BJ (cell line): ENCODE data around the gene KLHL30. TPM values are rescaled to one million over a fixed set of nuclear protein-coding genes. Genes with fewer than 3 reads are reported as not detected.
"Not testable (repeated sequence)": the region's sequence is repeated elsewhere in the genome, so short reads cannot be mapped to it uniquely, and the experiment has no call there.

ENCODE experiments used
- CTCF ChIA-PET: fragments of 350-600 bp; formaldehyde crosslinking; extraction: SDS; loops from one replicate; lab custom pipeline; 2021; ENCODE audit warnings: antibody characterized with exemption, inconsistent platforms; lab: Yijun Ruan, JAX
- POLR2A ChIA-PET: fragments of 300-600 bp; sonication (Branson Sonifier 250); formaldehyde crosslinking; extraction: SDS; loops from one replicate; lab custom pipeline; 2021; ENCODE audit warnings: antibody characterized with exemption; lab: Charles Lee
- DNase-seq: peaks from one replicate; pipeline ENCODE4 v3.0.0-alpha.2; 2011; ENCODE audit warnings: low read depth
- H3K27me3 ChIP-seq: 2 replicates; pipeline ENCODE4 v1.6.0; 2011; ENCODE audit warnings: low read length; ENCODE audit not compliant: control insufficient read depth, insufficient read depth
- H3K36me3 ChIP-seq: 2 replicates; pipeline ENCODE4 v1.5.1; 2011; ENCODE audit warnings: low read length; ENCODE audit not compliant: control insufficient read depth, insufficient read depth
- H3K4me3 ChIP-seq: 2 replicates; pipeline ENCODE4 v1.5.1; 2011; ENCODE audit warnings: low read depth, mild to moderate bottlenecking, control low read depth, low read length
- CTCF ChIP-seq: IDR thresholded peaks from 2 replicates; pipeline ENCODE4 v1.5.1; 2011; ENCODE audit warnings: low read depth, mild to moderate bottlenecking, control low read depth, inconsistent platforms, low read length, moderate library complexity; ENCODE audit not compliant: insufficient read depth
- polyA plus RNA-seq: library from polyadenylated mRNA; depleted of rRNA; stranded (reverse); fragments of >200 nt; gene quantifications from 2 replicates; pipeline ENCODE4 v1.2.3, GENCODE V29; 2011

The KLHL30 gene
- polyA plus RNA-seq, 1 experiment = 0.58 TPM

DNA sequence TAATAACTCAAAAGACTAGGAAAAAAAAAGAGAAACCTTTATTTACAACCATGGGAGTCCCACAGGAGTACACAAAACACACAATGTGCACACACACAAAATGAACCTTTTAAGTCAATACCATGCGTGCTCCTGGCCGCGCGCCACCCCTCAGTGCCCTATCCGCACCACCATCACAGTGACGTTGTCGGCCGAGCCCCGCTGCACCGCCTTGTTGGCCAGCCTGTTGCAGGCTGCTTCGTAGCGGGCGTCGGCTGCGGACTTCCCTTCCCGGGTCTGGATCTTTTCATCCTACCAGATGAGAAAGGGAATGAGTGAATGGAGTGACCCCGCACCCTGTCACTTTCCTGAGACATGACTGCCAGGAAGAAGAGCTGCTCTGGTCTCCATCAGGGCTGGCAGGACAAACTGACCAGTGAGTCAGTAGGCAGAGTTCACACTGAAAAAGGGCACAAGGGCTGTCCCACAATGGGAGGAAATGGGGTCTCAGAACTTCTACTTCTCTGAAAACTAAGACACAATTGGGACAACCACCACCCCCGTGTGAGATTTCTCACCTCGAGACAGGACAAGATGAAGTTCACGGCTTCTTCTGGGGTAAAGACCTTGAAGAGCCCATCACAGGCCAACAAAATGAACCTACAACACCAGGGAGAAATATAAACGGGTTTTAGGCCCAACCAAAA, 32.1 kb downstream of the KLHL30 start:
- TF ChIP-seq CTCF = no peak
- Histone ChIP-seq H3K27me3 (no peaks in the 10 kb centered on the region), H3K4me3 (no peak overlapping the region), H3K36me3 (peaks cover 25% of the 10 kb centered on the region)
- DNase-seq = no peak
- CTCF ChIA-PET = interaction anchor here (1.0 kb wide), 1 partner anchor 93 kb away, joined by 3 read pairs; no protein-coding TSS in a partner anchor
- POLR2A ChIA-PET = interaction anchor here (1.5 kb wide), 1 partner anchor 32 kb away, joined by 4 read pairs; no protein-coding TSS in a partner anchor

- CTCF ChIA-PET, DNase-seq, H3K27me3 ChIP-seq, H3K4me3 ChIP-seq, POLR2A ChIA-PET: not testable (repeated sequence)
- peaks cover 25% of the 10 kb centered on the region for H3K36me3 ChIP-seq
These were observed 32.6 kb downstream of the KLHL30 start for GRCh38 chr2:238171072-238171431.

DNA sequence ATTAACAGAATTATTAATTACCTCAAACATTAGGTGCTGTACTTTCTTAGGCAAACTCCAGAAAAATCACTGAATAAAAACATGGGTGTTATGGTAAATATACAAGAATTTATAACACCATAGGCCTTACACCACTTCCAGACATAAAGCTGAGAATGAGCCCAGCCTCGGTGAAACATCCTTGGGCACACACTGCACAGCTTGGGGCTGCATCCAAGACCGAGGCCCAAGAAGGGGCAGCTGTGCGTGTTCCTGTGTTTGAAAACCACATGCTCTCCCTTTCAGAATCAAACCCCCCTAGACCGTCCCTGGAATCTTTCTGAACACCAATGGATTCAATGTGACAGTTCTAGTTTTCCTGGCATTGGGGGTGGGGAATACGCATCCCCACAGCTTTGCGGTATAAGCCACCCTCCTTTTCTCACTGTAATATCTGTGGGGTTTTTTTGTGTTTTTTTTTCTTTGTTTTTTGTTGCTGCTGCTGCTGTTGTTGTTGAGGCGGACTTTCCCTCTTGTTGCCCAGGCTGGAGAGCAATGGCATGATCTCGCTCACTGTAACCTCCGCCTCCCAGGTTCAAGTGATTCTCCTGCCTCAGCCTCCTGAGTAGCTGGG, 33.2 kb downstream of the KLHL30 start:
- peaks cover 22% of the 10 kb centered on the region for H3K36me3 ChIP-seq
- no peak for TF ChIP-seq CTCF
- H3K27me3 ChIP-seq = no peaks in the 10 kb centered on the region
- CTCF ChIA-PET = no interaction called here
- POLR2A ChIA-PET = no interaction called here
- no peak overlapping the region for H3K4me3 ChIP-seq
- DNase-seq = no peak

- POLR2A ChIA-PET = no interaction called here
- H3K27me3 ChIP-seq = no peaks in the 10 kb centered on the region
- peaks cover 19% of the 10 kb centered on the region for H3K36me3 ChIP-seq
- no peak for DNase-seq
- TF ChIP-seq CTCF = no peak
- H3K4me3 ChIP-seq = no peak overlapping the region
- CTCF ChIA-PET = no interaction called here
These were observed 34.0 kb downstream of the KLHL30 start for GRCh38 chr2:238172439-238172838.

DNA sequence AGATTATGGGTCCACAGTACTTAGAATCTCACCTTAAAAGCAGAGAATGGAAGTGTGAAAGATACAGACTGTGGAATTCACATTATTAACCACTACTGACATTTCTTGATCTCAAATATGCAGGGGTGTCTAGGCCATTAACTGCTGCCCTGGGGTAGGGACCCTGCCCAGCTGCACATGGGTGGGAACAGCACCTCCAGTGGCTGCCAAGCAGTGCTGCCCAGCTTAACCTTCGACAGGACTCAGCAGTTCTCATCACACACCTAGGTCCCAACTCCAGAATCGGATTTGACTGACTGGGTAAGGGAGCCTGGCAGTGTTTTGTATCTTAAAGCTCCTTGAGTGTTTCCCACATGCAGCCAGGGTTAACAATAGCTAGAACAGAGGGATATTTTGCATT, 35.2 kb downstream of the KLHL30 start:
- Histone ChIP-seq H3K4me3 (no peak overlapping the region), H3K36me3 (peaks cover 18% of the 10 kb centered on the region), H3K27me3 (no peaks in the 10 kb centered on the region)
- TF ChIP-seq CTCF = peak; percentile 22; the same call in 1 of the 2 replicates
- no peak for DNase-seq
- POLR2A ChIA-PET = no interaction called here
- CTCF ChIA-PET = no interaction called here
